Heart right ventricle (tissue), 16 donors: ENCODE results near the gene LRMDA. TPM values are rescaled to one million over a fixed set of nuclear protein-coding genes. Genes with fewer than 3 reads are reported as not detected.
A peak's percentile ranks its signal among the peaks of the same experiment; 100 is the strongest.

Source experiments
- ATAC-seq, 8 donors: fragments of 200-7000 bp; cut with Tn5 transposase; one replicate each; pipeline ENCODE4 v1.9.1; 2020; ENCODE audit warnings: mild to moderate bottlenecking in 8 of 8, moderate library complexity in 8 of 8, moderate number of reproducible peaks in 1 of 8
- DNase-seq, 2 donors: peaks; one replicate each; pipeline ENCODE4 v3.0.0-alpha.2; 2020
- H3K27ac ChIP-seq, 10 donors: fragments of 200-600 bp; sonication (generic) in 2 of 10; one replicate each; pipeline versions ENCODE4 v1.5.0 to v1.8.0; 2020 to 2022; ENCODE audit warnings: mild to moderate bottlenecking in 3 of 10
- H3K27me3 ChIP-seq, 7 donors: fragments of 200-600 bp; one replicate each; pipeline ENCODE4 v1.8.0; 2021 to 2022; ENCODE audit warnings: mild to moderate bottlenecking in 2 of 7
- H3K36me3 ChIP-seq, 9 donors: fragments of 200-600 bp; sonication (generic) in 1 of 9; one replicate each; pipeline versions ENCODE4 v1.5.0 to v1.8.0; 2020 to 2022; ENCODE audit warnings: mild to moderate bottlenecking in 2 of 9
- H3K4me1 ChIP-seq, 9 donors: fragments of 200-600 bp; sonication (generic) in 1 of 9; one replicate each; pipeline versions ENCODE4 v1.5.0 to v1.8.0; 2020 to 2022; ENCODE audit warnings: mild to moderate bottlenecking in 4 of 9
- H3K4me3 ChIP-seq, 10 donors: fragments of 200-600 bp; sonication (generic) in 2 of 10; one replicate each; pipeline versions ENCODE4 v1.5.0 to v1.8.0; 2020 to 2022; ENCODE audit warnings: mild to moderate bottlenecking in 7 of 10, moderate library complexity in 2 of 10
- H3K9me3 ChIP-seq, 11 donors: fragments of 200-600 bp in 10 of 11; sonication (generic) in 2 of 11; one replicate each; pipeline versions ENCODE4 v1.5.0 to v1.8.0; 2013 to 2022; ENCODE audit warnings: mild to moderate bottlenecking in 2 of 11, control low read depth in 1 of 11, moderate library complexity in 1 of 11
- CTCF ChIP-seq, 9 donors: fragments of 200-600 bp; sonication (generic) in 2 of 9; IDR thresholded peaks; one replicate each; pipeline versions ENCODE4 v1.5.0 to v1.8.0; 2021 to 2022; ENCODE audit warnings: antibody characterized with exemption in 9 of 9, mild to moderate bottlenecking in 5 of 9, moderate library complexity in 1 of 9
- WGBS, 2 donors: extraction: QIAGEN DNeasy Blood & Tissue Kit; methylation state at CpG; one replicate each; pipeline ENCODE4 v1.1.7; 2013; ENCODE audit warnings: inconsistent platforms in 1 of 2; 5-methylcytosine and 5-hydroxymethylcytosine counted together
- intact Hi-C, 10 donors: fragments of 100-400 bp; cut with DNase I; formaldehyde crosslinking; loops; one replicate each; pipeline versions ENCODE4 v1.11.1 to v1.14.2; 2022
- polyA plus RNA-seq, 2 donors: library from polyadenylated mRNA; stranded (reverse); fragments of 200-250 nt; gene quantifications; one replicate each; pipeline ENCODE4 v1.2.3, GENCODE V29; 2013
- total RNA-seq, 10 donors: library from RNA; stranded (reverse); fragmentation: NEBNext Ultra II Directional in 3 of 10; extraction: Animal tissue kit (Norgen Biotek cat#: 25700) in 3 of 10; gene quantifications; one replicate each; pipeline versions ENCODE4 v1.2.1 to v1.2.4, GENCODE V29; 2021 to 2023
- donor health status: Arrhythmogenic right ventricular cardiomyopathy.
- donor health status: ischemic (EF 13 %, LVEDD 7.1; RV severe dilation, severe dysfunction).
- donor health status: healthy with polysubstance abuse.
- donor health status: DM: no; HTN: yes; CAD: no.
- donor health status: DM: no; HTN: no; CAD: no.
- donor health status: ischemic (EF 25% LVEDD 6.9; RV normal size, moderate dysfunction).
- donor health status: ischemic (EF 25% LVEDD 5.7; RV mildly dilated, moderate dysfunction).
- donor health status: healthy.
- donor health status: DM: yes; HTN: yes; CAD: no.
- donor health status: Ischemic cardiomyopathy.
- donor health status: ischemic (EF 35%, LVEDD 5.7; RV mildly dilated, moderate dysfunction).
- donor health status: nonischemic (EF 11% LVEDD 7.7; RV severe dilation, severe dysfunction).
- donor health status: DM: yes; HTN: yes; CAD: no.
- donor health status: PGD.
- donor health status: ischemic (EF 29% LVEDD 5.4; RV normal size, mild dysfunction).
- donor health status: nonischemic (EF 23%, LVEDD 6.1; RV moderate dilation, normal function).

The LRMDA gene
- total and polyA plus RNA-seq, 12 donors, result 4.0 to 59.8 (median 12.7) TPM

GRCh38 chr10:75658915-75659314 is 227.5 kb downstream of the LRMDA start:
- 84 to 97% methylated on average over 6 of the region's 6 CpGs for WGBS, 2 donors
- TF ChIP-seq CTCF (IDR thresholded peaks at IDR 0.05), result no peak
- H3K9me3 ChIP-seq, result no peaks in the 10 kb centered on the region
- no peaks in the 10 kb centered on the region for H3K36me3 ChIP-seq
- ATAC-seq (no peak), DNase-seq (no peak)
- H3K4me3 ChIP-seq, result no peak overlapping the region
- H3K27me3 ChIP-seq, result no peaks in the 10 kb centered on the region
- intact Hi-C loops, result loop anchor here in 4 of 10 donors (5.0 to 10.0 kb wide), 2 partner anchors 254 to 257 kb away; partner anchors contain the start of gene ZNF503 (in 4 of the 4)
- peaks cover 3 to 64% (median 36%) of the 10 kb centered on the region in 9 donors for H3K4me1 ChIP-seq
- no peak overlapping the region for H3K27ac ChIP-seq

GRCh38 chr10:75660823-75661222 is 229.4 kb downstream of the LRMDA start:
- Histone ChIP-seq H3K27me3 (no peaks in the 10 kb centered on the region), H3K9me3 (no peaks in the 10 kb centered on the region), H3K36me3 (no peaks in the 10 kb centered on the region), H3K27ac (no peak overlapping the region), H3K4me1 (peaks cover 0 to 51% (median 22%) of the 10 kb centered on the region in 9 donors), H3K4me3 (no peak overlapping the region)
- ATAC-seq (no peak), DNase-seq (no peak)
- WGBS, 2 donors, result 63 to 77% methylated on average over 7 of the region's 7 CpGs
- no peak for TF ChIP-seq CTCF (IDR thresholded peaks at IDR 0.05)
- intact Hi-C loops, result loop anchor here in 1 of 10 donors (5.0 kb wide), 1 partner anchor 259 kb away; the partner anchor contains the start of gene ZNF503

GRCh38 chr10:75662715-75663114 is 231.3 kb downstream of the LRMDA start:
- WGBS, 2 donors, result 50 to 55% methylated on average over 3 of the region's 3 CpGs
- H3K27ac ChIP-seq, result peak overlapping the region in 6 of 10 donors; percentile 13 to 74 (median 42)
- H3K9me3 ChIP-seq, result no peaks in the 10 kb centered on the region
- DNase-seq (peak in 1 of 2 donors; percentile 44), ATAC-seq (peak; percentile 84 to 93 (median 88))
- no peaks in the 10 kb centered on the region for H3K36me3 ChIP-seq
- no peaks in the 10 kb centered on the region for H3K27me3 ChIP-seq
- H3K4me3 ChIP-seq, result no peak overlapping the region
- intact Hi-C loops, result loop anchor here in 1 of 10 donors (5.0 kb wide), 1 partner anchor 260 kb away; the partner anchor contains the start of gene ZNF503
- peaks cover 0 to 37% (median 14%) of the 10 kb centered on the region in 9 donors for H3K4me1 ChIP-seq
- TF ChIP-seq CTCF (IDR thresholded peaks at IDR 0.05), result no peak

- peak in 7 of 8 donors; percentile 38 to 77 (median 64) for ATAC-seq
- intact Hi-C loops, result loop anchor here in 1 of 10 donors (5.0 kb wide), 1 partner anchor 262 kb away; the partner anchor contains the start of gene ZNF503
- H3K4me1 ChIP-seq, result peaks cover 0 to 37% (median 14%) of the 10 kb centered on the region in 9 donors
These were observed 232.7 kb downstream of the LRMDA start for GRCh38 chr10:75663947-75664664.

More at GRCh38 chr10:75663947-75664664, 232.7 kb downstream of the LRMDA start:
- H3K36me3 ChIP-seq, result no peaks in the 10 kb centered on the region
- H3K27me3 ChIP-seq, result no peaks in the 10 kb centered on the region
- peak overlapping the region in 6 of 10 donors; percentile 13 to 69 (median 38) for H3K27ac ChIP-seq
- no peaks in the 10 kb centered on the region for H3K9me3 ChIP-seq
- WGBS, 2 donors, result 45 to 67% methylated on average over 3 of the region's 3 CpGs
- TF ChIP-seq CTCF (IDR thresholded peaks at IDR 0.05), result no peak
- peak in 1 of 2 donors; percentile 24 for DNase-seq
- no peak overlapping the region for H3K4me3 ChIP-seq
